Left ventricle myocardium inferior (tissue), 1 donor: ENCODE measurements around the gene LYRM7. TPM values are rescaled to one million over a fixed set of nuclear protein-coding genes. Genes with fewer than 3 reads are reported as not detected.

Experiments used
- DNase-seq: peaks from one replicate; pipeline ENCODE4 v3.0.0-alpha.2; 2020
- H3K27ac ChIP-seq: fragments of 200-600 bp; replicated peaks from 2 replicates; pipeline ENCODE4 v1.8.0; 2021
- H3K27me3 ChIP-seq: fragments of 200-600 bp; 2 replicates; pipeline ENCODE4 v1.8.0; 2021; ENCODE audit warnings: low read depth
- H3K36me3 ChIP-seq: fragments of 200-600 bp; 2 replicates; pipeline ENCODE4 v1.8.0; 2021
- H3K4me1 ChIP-seq: fragments of 200-600 bp; 2 replicates; pipeline ENCODE4 v1.8.0; 2021
- H3K4me3 ChIP-seq: fragments of 200-600 bp; 2 replicates; pipeline ENCODE4 v1.8.0; 2021; ENCODE audit warnings: mild to moderate bottlenecking, moderate library complexity
- H3K9me3 ChIP-seq: fragments of 200-600 bp; replicated peaks from 2 replicates; pipeline ENCODE4 v1.8.0; 2021
- CTCF ChIP-seq: fragments of 200-600 bp; IDR thresholded peaks from 2 replicates; pipeline ENCODE4 v1.8.0; 2021; ENCODE audit warnings: antibody characterized with exemption, mild to moderate bottlenecking, borderline replicate concordance
- intact Hi-C: fragments of 100-400 bp; cut with micrococcal nuclease; formaldehyde crosslinking; loops from one replicate; pipeline ENCODE4 v1.11.0; 2022
- total RNA-seq: library from RNA; stranded (reverse); fragmentation: NEBNext Ultra II Directional; extraction: Animal tissue kit (Norgen Biotek cat#: 25700); gene quantifications from one replicate; pipeline ENCODE4 v1.2.1, GENCODE V29; 2021
- donor health status: DM: no; HTN: yes; CAD: no; lungs with severe emphysema.

The LYRM7 gene
- total RNA-seq, 1 donor from 2014 or later = 33.0 TPM

GRCh38 chr5:131169810-131170539, 769 bp upstream of the LYRM7 start:
- Histone ChIP-seq H3K27me3 (no peaks in the 10 kb centered on the region), H3K9me3 (no peaks in the 10 kb centered on the region), H3K4me3 (peak overlapping the region; percentile 76), H3K27ac (peak overlapping the region; percentile 87), H3K4me1 (peaks cover 34% of the 10 kb centered on the region), H3K36me3 (no peaks in the 10 kb centered on the region)
- intact Hi-C loops = loop anchor here (5.0 kb wide), 2 partner anchors 92 to 247 kb away; partner anchors contain the start of gene CDC42SE2
- DNase-seq = no peak
- no peak for TF ChIP-seq CTCF

- intact Hi-C loops = loop anchor here (5.0 kb wide), 1 partner anchor 246 kb away; no protein-coding TSS in a partner anchor
- Histone ChIP-seq H3K27ac (peak overlapping the region; percentile 87), H3K4me3 (peak overlapping the region; percentile 76), H3K36me3 (no peaks in the 10 kb centered on the region), H3K4me1 (peaks cover 24% of the 10 kb centered on the region), H3K27me3 (no peaks in the 10 kb centered on the region), H3K9me3 (no peaks in the 10 kb centered on the region)
- DNase-seq = no peak
- TF ChIP-seq CTCF = no peak
Observed at GRCh38 chr5:131171276-131171810, 599 bp downstream of the LYRM7 start.

GRCh38 chr5:131180407-131180806, 9.7 kb downstream of the LYRM7 start:
- Histone ChIP-seq H3K36me3 (peaks cover 8% of the 10 kb centered on the region), H3K27ac (no peak overlapping the region), H3K4me3 (no peak overlapping the region), H3K4me1 (no peaks in the 10 kb centered on the region), H3K27me3 (no peaks in the 10 kb centered on the region), H3K9me3 (no peaks in the 10 kb centered on the region)
- intact Hi-C loops = no loop called here
- no peak for DNase-seq
- no peak for TF ChIP-seq CTCF

GRCh38 chr5:131182839-131183238, 12.1 kb downstream of the LYRM7 start:
- no peaks in the 10 kb centered on the region for H3K4me1 ChIP-seq
- H3K4me3 ChIP-seq = no peak overlapping the region
- intact Hi-C loops = no loop called here
- no peak for TF ChIP-seq CTCF
- DNase-seq = no peak
- H3K36me3 ChIP-seq = peaks cover 24% of the 10 kb centered on the region
- H3K27ac ChIP-seq = no peak overlapping the region
- H3K27me3 ChIP-seq = no peaks in the 10 kb centered on the region
- H3K9me3 ChIP-seq = no peaks in the 10 kb centered on the region

- no peaks in the 10 kb centered on the region for H3K9me3 ChIP-seq
- no peaks in the 10 kb centered on the region for H3K27me3 ChIP-seq
- H3K36me3 ChIP-seq = peaks cover 34% of the 10 kb centered on the region
- no peak for TF ChIP-seq CTCF
- no peak for DNase-seq
- H3K27ac ChIP-seq = no peak overlapping the region
- no peak overlapping the region for H3K4me3 ChIP-seq
- H3K4me1 ChIP-seq = no peaks in the 10 kb centered on the region
- intact Hi-C loops = no loop called here
Observed at GRCh38 chr5:131185523-131186104, 14.9 kb downstream of the LYRM7 start.
